NCI-H774 (cell line): Measurements from ENCODE around the gene PEAK1.

Source experiments
- DNase-seq: peaks from one replicate; lab custom pipeline; 2025; lab: John Stamatoyannopoulos, UW

Gene PEAK1

DNA sequence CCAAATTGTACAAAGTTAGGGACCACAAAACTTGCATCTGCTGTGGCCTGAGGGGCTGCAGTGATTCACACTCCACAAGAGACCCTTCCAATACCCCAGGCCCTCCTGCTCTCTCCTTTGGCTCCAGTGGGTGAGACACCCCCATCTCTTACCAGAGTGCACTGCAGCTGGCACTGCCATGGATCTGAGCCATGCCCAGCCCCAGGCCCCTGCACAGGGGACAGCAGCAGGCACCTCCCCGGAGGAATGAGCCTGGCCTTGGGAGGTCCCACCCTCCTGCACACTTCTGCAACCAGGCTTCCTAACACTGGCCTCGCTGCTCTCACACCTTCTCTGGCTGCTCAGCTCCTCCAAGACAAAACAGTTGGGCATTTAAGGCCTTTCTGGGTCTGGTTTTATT lies 332.7 kb downstream of the PEAK1 start:
- DNase-seq, result no peak

DNA sequence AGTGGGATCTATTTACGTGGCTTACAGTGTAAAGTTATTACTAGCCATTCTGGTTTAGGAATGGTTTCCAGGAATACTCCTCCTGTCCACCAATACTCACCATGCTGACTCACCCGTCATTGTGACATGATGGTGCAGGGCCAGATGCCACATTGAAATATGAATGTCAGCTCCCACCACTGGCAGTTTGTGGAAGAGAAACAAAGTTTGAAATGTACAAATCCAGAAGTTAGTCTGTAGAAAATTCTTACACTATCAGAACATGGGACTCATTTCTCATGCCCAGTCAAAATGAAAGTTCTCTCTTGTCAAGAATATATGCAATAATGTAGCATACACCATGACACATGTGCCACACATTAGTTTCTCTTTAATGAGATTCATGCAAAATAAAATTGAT lies 334.6 kb downstream of the PEAK1 start:
- DNase-seq, result no peak

DNA sequence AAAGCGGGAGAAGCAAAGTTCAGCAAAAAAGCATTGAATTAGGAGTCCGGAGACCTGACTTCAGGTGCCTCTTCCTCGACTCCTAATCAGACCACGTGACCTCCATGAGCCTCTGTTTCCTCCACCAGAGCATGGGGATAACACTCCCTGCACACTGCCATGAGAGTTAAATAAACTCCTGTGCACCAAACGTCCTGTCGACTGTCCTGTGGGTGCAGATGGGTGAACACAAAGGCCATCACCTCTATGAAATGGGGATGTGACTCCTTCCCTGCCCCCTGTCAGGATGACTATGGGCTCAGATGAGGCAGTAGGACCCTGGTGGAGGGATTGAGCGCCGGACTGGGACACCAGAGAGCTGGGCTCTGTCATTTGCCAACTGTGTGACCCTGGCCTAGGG lies 335.5 kb downstream of the PEAK1 start:
- DNase-seq, result no peak

DNA sequence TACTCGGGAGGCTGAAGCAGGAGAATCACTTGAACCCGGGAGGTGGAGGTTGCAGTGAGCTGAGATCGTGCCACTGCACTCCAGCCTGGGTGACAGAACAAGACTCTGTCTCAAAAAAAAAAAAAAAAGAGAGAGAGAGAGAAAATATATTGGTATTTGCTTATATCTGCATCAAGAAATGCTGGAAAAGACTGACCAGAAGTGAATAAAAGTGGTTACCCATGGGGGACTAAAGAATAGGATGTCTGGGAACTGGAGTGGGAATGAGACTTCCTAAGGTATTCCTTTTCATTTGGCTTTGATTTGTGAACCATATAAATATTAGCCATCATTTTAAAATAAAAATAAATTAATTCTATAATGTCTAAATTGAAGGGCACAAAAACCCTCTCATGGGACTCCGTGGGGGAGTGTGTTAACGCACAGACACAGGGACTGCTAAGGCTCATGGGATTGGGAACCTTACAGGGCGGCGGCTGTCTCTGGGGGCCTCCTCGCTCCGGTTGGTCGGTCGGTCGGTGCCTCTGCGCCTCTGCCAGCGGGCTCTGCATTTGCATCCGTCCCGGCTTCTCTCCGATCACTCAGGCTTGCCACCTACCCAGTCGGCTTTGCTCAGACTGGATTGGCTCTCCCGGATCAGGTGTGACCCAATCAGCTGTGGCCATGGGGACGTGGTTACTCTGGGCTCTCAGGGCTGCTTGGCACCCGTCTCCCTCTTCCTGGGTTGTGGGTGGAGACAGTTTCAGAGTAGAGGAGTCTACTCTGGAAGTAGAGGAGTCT lies 336.3 kb downstream of the PEAK1 start:
- peak; percentile 86 for DNase-seq

DNA sequence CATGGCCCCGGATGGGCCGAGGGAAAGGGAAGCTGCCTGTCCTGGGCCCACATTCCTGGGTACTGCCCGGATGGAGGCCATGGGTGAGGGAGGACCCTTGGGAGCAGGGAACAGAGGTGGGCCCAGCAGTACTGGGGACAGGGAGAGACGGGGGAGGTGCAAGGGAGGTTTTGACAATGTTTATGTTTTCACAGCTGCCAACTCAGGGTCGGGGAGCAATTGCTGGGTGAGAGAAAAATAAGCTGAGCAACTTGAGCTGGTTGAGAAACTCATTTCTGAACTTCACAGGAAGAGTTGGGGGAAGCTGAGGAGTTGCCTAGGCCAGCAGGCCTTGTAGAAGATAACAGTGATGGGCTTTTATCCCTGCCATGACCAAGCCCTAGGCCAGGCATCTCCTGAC lies 337.9 kb downstream of the PEAK1 start:
- DNase-seq, result no peak

DNA sequence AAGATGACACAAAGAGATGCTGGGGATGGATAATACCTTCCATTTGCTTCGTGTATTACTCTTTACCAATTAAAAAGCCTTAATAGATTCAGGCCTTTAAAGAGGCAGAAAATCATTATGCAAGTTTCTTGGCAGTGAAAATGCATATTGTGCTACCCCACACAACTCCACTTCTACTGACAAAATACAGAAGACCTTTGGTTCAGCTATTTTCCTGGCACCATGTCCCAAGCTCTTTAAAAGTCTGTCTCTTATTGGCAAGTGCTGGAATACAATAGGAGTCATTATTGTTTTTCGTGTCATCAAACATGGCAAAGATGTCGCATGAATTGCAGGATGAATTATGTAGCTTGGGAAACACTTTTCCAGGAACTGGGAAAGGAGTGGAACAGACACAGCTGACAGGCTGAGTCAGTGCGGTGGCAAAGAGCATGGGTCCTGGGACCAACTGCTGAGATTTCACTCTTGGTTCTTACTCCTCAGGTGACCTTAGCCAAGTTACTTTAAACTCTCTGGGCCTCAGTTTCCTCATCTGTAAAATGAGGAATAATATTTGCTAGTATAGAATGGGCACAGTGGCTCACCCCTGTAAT lies 343.5 kb downstream of the PEAK1 start:
- DNase-seq, result no peak

DNA sequence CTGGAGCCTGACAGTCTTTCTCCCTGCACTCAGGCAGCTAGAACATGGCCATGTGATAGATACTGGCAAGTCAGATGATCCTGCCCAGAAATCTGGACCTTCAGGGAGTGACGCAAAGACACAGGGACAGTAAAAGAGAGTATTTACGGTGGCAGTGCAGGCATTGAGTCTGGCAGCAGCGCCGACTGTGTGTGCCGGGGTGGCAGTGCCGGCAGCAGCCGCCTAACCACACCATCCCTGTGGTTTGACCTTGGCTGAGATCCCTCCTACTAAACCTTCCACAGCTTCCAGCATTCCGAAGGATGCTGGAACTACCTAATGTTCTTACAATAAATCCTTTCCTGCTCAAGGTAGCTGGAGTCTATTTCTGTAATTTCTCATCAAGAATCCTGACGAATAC lies 344.4 kb downstream of the PEAK1 start:
- no peak for DNase-seq

DNA sequence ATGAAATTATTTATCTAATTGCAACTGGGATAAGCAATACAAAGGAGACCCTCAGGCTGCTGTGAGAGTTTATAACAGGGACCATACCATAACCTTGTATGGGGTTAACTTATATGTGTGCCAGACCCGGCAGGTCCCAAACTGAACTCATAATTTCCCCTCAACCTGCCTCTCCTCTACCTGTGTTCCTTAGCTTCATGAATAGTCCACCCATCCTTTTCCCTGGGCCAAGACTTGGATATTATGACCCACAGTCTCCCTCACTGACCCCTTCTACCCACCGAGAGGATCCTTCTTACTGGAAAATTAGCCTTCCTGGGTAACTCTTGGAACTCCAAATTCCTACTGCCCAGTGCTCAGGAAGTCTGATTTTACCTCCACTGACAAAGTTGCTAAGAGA lies 345.6 kb downstream of the PEAK1 start:
- no peak for DNase-seq

DNA sequence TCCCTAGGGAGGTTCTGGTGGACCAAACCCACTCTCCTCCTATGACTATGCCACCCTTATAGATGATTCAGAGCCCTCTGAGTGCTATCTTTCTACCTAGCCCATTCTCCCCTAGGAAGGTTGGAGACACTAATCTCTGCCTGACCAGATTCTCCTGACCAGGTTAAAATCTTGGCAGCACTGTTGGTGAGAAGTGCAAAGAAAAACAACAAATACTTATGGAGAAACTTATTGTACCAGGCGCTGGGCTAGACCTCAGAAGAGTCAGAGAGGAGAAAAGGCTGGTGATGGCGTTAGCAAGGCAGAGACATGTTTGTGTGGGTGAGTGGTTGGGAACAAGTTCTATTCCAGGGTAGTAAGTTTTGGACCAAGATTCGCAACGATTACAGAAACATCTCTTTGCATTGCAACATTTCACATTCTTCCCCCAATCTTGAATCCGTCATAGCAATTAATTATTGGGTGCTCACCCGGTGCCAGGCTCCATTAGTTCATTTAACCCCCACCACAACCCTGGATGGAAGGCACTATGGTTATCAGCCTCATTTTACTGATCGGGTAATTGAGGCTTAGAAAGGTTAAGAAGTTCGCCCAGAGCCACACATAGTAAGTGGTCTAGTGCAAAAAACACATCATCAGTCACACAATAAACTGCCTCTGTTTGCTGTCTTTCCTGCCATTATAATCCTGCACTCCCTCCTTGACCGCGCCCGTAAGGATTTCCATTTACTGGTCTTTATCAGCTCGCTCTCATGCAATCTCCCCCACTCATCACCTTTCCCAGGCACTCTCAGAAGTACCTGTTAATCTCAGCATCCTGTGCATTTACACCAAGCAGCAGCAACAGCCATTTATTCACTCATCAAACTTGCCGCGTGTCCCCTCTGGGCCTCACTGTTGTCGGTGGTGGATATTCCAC lies 348.3 kb downstream of the PEAK1 start:
- DNase-seq, result no peak

DNA sequence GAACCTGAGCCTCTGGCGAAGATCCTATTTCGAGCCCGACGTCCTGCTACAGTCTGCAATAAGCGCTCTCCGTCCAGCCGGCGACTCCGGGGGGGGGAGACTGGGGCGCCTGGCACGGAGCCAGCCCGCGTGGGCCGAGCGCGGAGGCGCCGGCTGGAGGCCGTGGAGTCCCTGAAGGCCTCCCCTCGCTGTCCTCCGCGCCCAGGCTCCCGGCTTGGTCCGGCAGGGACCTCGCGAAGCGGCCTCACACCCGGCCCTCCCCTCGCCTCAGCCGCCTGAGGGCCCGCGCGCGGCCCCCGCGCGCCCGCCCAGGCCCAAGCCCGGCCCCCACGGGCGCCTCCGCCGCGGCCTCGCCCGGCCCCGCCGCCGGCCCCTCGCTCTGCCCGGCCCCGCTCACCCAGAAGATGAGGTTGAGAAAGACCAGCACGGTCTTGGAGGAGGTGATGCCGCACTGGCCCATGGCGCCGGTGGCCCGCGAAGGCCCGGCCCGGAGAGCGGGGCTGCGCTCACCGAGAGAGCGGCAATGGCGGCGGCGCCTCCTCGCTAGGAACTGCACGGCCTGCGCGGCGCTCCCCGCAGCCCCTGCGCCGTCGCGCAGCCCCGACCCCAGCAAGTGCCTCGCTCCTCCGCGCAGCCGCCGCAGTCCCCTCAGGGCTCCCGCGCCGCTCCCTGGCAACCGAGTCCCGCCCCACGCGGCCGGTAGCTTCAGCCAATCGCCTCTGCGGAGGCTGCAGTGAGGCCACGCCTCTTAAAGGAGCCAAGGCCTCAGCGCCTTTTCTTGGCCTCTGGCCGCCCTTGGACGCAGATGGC lies 349.2 kb downstream of the PEAK1 start, which contains the start of gene TSPAN3:
Gene TSPAN3, minus strand, starts transcription at position 615 of the 810 bp plus-strand sequence. Its CDS starts 155 bp downstream, at position 460.
- peak; percentile 89 for DNase-seq

DNA sequence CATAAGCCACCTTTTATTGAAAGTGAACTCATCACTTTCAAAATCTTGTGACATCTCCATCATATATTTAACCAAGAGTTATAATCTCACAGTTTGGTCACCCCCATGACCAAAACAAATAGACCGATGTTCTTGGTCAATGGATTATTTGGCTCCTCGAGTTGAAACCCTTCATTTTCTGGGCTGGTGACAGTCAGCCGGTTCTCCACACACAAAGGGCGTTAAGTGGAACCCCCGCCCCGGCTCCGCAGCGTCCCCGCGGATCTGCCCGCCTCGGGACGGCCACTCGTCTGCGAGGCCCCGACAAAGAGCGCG lies 349.8 kb downstream of the PEAK1 start:
- DNase-seq, result no peak

DNA sequence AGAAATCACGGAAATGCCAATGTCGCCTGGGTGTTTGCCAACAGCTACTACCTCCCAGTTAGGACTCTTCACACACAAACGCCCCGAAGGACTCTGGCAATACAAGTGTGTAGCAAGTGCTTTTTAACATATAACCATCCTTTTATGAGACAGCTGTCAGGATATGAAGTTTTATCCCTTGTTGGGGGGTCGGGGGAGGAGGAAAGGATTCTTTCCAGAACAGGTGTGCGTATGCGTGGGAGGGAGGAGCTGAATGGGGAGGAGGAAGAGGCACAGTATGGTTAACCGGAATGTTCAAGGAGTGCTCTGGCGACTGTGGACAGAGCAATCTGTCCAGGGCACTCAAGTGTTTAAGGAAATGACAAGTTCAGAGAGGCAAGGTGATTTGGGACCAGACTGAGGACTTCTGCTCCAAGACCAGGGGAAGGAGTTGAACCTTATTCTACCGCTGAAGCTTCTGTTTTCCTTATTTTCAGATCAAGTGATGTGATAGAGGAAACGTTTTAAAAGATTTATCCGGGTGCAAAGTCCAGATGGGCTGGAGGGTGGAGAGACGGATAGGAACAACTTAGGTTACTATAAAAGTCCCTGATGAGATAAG lies 350.3 kb downstream of the PEAK1 start:
- DNase-seq, result no peak

DNA sequence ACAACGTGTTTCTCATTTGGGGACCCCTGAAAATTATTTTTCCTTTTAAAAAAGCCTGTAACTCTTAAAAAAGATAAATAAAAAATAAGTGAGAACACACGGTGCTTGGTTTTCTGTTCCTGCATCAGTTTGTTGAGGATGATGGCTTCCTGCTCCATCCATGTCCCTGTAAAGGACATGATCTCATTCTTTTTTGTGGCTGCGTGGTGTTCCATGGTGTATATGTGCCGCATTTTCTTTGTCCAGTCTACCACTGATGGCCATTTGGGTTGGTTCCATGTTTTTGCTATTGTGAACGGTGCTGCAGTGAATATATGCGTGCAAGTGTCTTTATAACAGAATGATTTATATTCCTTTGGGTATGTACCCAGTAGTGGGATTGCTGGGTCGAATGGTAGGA lies 351.3 kb downstream of the PEAK1 start:
- DNase-seq, result no peak

DNA sequence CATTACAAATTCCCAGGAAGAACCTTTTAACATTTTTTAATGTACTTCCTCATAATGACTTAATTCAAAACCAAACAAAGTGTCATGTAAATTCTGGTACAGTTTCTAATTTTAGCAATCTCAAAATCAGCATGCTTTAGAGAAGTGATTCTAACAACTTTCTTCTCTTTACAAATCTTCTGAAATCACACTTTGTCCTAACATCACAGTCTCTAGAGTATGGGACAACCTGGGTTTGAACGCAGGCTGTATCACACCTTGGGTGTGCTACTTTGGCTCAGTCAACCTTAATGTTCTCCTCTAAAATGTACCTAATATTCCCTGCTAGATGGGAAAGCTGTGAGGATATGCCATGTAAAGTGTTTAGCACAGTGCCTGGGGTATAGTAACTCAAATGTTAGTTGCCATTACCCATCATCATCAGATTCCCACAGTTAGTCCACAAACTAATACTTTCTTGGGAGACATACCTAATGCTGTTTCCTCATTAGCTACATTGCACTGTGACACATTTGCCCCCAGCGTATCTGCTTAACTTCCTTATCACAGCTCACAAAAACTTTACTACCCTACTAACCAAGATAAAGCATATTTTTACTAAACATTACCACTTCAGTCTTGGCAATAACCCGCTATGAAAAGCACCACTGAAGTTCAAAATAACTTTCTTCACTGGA lies 352.1 kb downstream of the PEAK1 start:
- no peak for DNase-seq

DNA sequence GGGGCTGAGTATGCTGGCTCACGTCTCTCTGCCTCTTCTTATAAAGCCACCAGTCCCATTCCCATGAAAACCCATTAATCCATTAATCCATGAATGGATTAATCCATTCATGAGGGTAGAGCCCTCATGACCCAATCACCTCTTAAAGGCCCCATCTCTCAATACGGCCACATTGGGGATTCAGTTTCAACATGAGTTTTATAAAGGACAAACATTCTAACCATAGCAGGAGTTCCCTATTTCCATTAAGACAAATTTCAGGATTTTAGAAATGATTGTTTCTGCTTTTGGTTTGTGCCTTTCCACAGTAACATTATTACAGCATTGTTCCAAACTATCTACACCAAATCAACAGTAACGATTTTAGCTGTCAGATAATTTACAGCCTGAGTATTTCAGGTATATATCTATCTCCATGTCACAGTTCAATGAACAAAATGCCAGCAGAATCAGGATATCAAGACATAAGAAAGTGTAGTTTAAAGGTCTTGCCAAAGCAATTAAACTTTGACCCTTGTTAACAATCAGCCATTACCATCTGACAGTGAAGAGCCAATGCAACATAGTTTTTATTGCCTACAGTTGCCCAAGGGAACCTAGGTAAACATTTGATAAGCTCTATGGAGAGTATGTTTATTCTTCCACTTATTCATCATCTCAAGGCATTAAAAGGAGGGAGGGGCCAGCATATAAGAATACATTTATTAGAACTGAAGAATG lies 352.8 kb downstream of the PEAK1 start:
- no peak for DNase-seq

DNA sequence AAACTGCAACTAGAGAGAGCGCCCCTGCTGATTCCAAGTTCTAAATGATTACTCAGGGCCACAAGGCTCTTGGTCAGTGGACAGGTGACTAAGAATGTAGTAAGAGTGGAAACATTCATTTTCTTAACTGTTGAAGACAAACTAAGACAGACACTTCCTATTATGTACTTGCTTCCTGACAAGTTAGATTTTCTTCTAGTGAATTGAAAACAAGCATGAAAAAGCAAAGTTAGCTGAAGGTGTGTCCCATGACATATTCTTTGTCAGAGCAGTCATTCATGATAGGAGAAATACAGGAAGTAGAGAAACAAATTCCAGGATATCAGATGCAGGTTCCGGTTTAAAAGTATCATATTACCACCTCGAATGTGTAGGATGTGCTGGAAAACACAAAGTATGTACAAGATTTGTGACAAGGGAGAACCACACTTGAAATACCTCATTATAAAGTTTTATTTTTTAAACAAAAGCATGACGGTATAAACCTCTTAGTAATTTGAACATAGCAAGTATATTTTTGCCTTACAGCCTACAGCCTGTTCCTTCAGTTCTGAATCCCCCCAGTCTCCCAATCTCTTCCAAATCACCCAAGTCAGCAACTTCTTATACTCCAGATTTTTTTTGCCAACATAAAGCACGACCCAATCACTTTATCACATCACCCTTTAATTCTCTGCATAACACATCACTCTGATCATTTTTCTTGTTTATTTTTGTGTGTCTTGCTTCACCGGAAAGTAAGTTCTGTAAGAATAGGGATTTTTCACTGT lies 355.2 kb downstream of the PEAK1 start:
- DNase-seq, result no peak

DNA sequence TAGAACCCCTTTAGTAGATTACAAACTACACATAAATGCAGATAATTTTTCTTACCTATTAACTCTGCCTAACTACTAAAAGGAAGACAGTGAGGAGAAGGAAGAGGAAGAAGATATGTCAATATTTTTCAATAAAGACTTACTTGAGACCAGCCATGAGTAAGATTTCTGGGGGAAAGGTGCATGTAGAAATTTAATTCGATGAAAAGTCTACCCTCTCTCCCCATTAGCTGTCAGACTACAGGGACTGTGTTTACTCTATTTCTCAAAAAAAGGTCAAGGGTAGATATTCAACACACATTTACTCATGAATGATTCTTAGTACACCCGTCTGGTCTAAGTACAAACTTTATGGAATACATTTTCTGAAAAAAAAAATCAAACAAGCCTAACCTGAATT lies 355.8 kb downstream of the PEAK1 start:
- no peak for DNase-seq

DNA sequence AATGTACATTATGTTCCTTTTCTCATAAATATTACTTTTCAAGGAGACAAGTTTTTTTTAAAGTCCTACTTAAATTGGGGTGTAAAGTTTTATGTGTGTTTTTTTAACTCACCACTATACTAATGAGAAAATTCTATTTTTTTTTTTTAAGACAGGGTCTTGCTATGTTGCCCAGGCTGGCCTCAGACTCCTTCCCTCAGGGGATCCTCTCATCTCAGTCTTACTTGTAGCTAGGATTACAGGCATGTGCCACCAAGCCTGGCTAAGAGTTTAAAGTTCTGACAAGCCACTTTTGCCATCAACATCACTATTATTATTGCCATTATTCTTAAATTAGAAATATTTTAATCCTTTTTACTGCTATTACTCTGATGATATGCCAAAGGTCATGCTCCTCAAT lies 356.7 kb downstream of the PEAK1 start:
- no peak for DNase-seq

DNA sequence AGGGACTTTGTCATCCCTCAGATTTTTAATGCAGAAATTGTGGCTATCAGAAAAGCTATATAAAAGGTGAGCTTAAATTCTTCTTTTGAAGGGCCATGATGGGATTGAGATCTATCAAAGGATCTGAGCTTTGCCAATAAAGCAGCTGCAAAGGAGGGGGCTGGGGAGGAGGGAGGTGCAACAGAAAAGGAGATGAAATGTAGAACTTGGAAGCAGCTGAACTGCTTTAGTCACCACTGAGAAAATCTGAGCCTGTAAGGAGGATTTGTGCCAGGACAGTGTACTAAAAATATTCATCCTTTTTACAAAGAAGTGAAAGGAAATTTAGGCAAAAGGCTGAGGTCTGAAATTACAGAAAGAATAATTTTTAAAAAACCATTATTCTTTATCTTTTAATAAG lies 359.4 kb downstream of the PEAK1 start:
- no peak for DNase-seq
